ENCODE measurements around the gene HPX. TPM values are rescaled to one million over a fixed set of nuclear protein-coding genes. Genes with fewer than 3 reads are reported as not detected.

HPX gene
- total and polyA plus RNA-seq, 2 of the 4 experiments (the other 2 are of a cell fraction) = 0.36 to 1.4 TPM

DNA sequence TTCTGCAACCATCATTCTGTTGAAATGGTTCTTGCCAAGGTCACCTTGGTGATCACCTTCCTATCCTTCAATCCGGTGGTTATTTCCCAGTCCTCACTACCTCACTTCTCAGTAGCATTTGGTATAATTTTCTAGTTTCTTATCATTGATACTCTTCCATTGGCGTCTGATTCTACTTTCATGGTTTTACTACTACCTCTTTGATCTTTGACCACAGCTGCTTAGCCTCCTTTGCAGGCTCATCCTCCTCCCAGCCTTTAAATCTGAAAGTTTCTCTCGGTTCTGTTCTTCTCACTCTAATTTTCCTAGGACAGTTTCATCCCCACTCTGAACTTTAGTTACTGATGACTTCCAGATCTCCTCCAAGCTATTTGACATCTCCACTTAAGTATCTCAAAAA is 45.5 kb upstream of the HPX start:
- dilution Hi-C loops (cut with HindIII; ENCODE audit: low sequenced_read_pairs, unreplicated experiment) (no loop called here), in situ Hi-C loops (cut with MboI; ENCODE audit: low sequenced_read_pairs) (no loop called here), intact Hi-C loops (cut with micrococcal nuclease) (no loop called here)
- Histone ChIP-seq H4K91ac (ENCODE audit: insufficient read depth, low read depth, low read length) (no peak overlapping the region), H3K36me3 (ENCODE audit: control insufficient read depth, insufficient read depth, low read length) (peaks cover 10% of the 10 kb centered on the region), H3K4me3 (ENCODE audit: insufficient read depth, low read depth, low read length) (no peak overlapping the region), H2BK5ac (ENCODE audit: low read depth, low read length, poor library complexity, severe bottlenecking) (no peak overlapping the region), H2AK5ac (ENCODE audit: low read depth, low read length) (no peak overlapping the region), H3K14ac (replicated peaks; ENCODE audit: low read depth, low read length) (no peak overlapping the region), H2AK9ac (replicated peaks; ENCODE audit: low read depth, low read length, poor library complexity) (no peak overlapping the region), H3K9ac (ENCODE audit: low read depth, low read length) (no peak overlapping the region), H4K20me1 (ENCODE audit: insufficient read depth, low read length) (peaks cover 10% of the 10 kb centered on the region), H3K18ac (ENCODE audit: low read depth, low read length) (no peak overlapping the region), H2BK15ac (ENCODE audit: low read depth, low read length) (no peak overlapping the region), H4K8ac (ENCODE audit: low read depth in 2 of 2, low read length in 2 of 2) (no peak overlapping the region), H3K4me1 (ENCODE audit: control insufficient read depth, insufficient read depth, low read length) (peaks cover 4% of the 10 kb centered on the region), H4K5ac (ENCODE audit: low read depth, low read length) (no peak overlapping the region), H3K9me1 (ENCODE audit: insufficient read depth, low read length) (no peaks in the 10 kb centered on the region), H3K23ac (ENCODE audit: low read depth, low read length) (no peak overlapping the region), H3K27me3 (ENCODE audit: control insufficient read depth, insufficient read depth, low read length) (no peaks in the 10 kb centered on the region), H3K79me1 (ENCODE audit: low read depth in 1 of 2, low read length in 2 of 2) (peaks cover 30 to 40% of the 10 kb centered on the region in 2 experiments), H2AFZ (replicated peaks; ENCODE audit: low read length, poor library complexity) (no peak overlapping the region), H2BK20ac (ENCODE audit: low read depth, low read length) (no peak overlapping the region), H3K56ac (ENCODE audit: extremely low read depth, insufficient read depth, low read length) (no peak overlapping the region), H3K4ac (ENCODE audit: low read depth, low read length) (no peak overlapping the region), H2BK120ac (ENCODE audit: low read depth, low read length) (no peak overlapping the region), H3K9me3 (ENCODE audit: control insufficient read depth, insufficient read depth, low read length) (no peaks in the 10 kb centered on the region), H3K4me2 (ENCODE audit: low read depth, low read length) (no peak overlapping the region), H3K27ac (ENCODE audit: insufficient read depth, low read length) (no peak overlapping the region)
- POLR2A ChIA-PET (ENCODE audit: unreplicated experiment) = no interaction called here
- CTCF ChIA-PET = interaction anchor here (1.2 to 1.5 kb wide), 2 partner anchors 15 to 19 kb away, joined by 3 to 5 read pairs; no protein-coding TSS in a partner anchor
- WGBS, 2 experiments (ENCODE audit: extremely low coverage in 2 of 2, insufficient read length in 1 of 2) = 83% methylated on average over 1 of the region's 3 CpGs; no CpG with 5 or more reads in 1 of the 2 experiments
- DNase-seq (no peak), ATAC-seq (ENCODE audit: low read depth) (no peak)
- TF ChIP-seq CHD1 (IDR thresholded peaks at IDR 0.05; ENCODE audit: low read depth, low read length) (no peak), CEBPB (IDR thresholded peaks at IDR 0.05; ENCODE audit: low read depth, low read length) (no peak), MXI1 (IDR thresholded peaks at IDR 0.05; ENCODE audit: borderline replicate concordance, low read depth, low read length) (no peak), USF2 (IDR thresholded peaks at IDR 0.05; ENCODE audit: low read depth, low read length) (no peak)
- no TSS peak for BruUV-seq (replicated peaks)
